Endothelial cell of umbilical vein (primary cell): ENCODE data around the gene CMIP. TPM values are rescaled to one million over a fixed set of nuclear protein-coding genes. Genes with fewer than 3 reads are reported as not detected.

Experiments used
- BruUV-seq: library from RNA; stranded (reverse); fragments of 400-500 nt; replicated peaks from 2 replicates; lab custom pipeline; 2021; lab: Mats Ljungman, UMichigan
- CTCF ChIA-PET: fragments of 300-600, 350-600 bp; sonication (Branson Sonifier 250); formaldehyde crosslinking; loops from one replicate; lab custom pipeline; 2021; ENCODE audit warnings: antibody characterized with exemption, inconsistent platforms; lab: Charles Lee
- POLR2A ChIA-PET: fragments of 300-600, 350-600 bp; sonication (Branson Sonifier 250); formaldehyde crosslinking; loops from one replicate; lab custom pipeline; 2021; ENCODE audit warnings: antibody characterized with exemption, inconsistent platforms; lab: Charles Lee
- DNase-seq: peaks from one replicate; pipeline ENCODE4 v3.0.0-alpha.2; 2011; ENCODE audit warnings: low read depth, low spot score
- FAIRE-seq: peaks from 2 replicates; lab custom pipeline; 2011; peaks lifted over from hg19 to GRCh38; lab: Jason Lieb, UNC
- H2AFZ ChIP-seq: 2 replicates; pipeline ENCODE4 v1.6.0; 2012; ENCODE audit warnings: low read depth, low read length, control low read depth, inconsistent platforms
- H3K27ac ChIP-seq: 2 replicates; pipeline ENCODE4 v1.5.1; 2011; ENCODE audit warnings: low read depth, mild to moderate bottlenecking, control low read depth, low read length, moderate library complexity; ENCODE audit not compliant: insufficient read depth
- H3K27me3 ChIP-seq, 2 experiments: 2 replicates each; pipeline versions ENCODE4 v1.6.0 to v1.6.1; 2011; ENCODE audit warnings: low read length in 2 of 2, mixed read lengths in 1 of 2; ENCODE audit not compliant: control insufficient read depth in 2 of 2, insufficient read depth in 2 of 2
- H3K36me3 ChIP-seq, 2 experiments: 2 replicates in 1 of 2; 3 replicates in 1 of 2; pipeline ENCODE4 v1.5.1; 2011; ENCODE audit warnings: low read length in 2 of 2, mild to moderate bottlenecking in 1 of 2, moderate library complexity in 1 of 2; ENCODE audit not compliant: control insufficient read depth in 2 of 2, insufficient read depth in 2 of 2; ENCODE audit errors: extremely low read depth in 1 of 2
- H3K4me1 ChIP-seq: 3 replicates; pipeline ENCODE4 v1.5.1; 2011; ENCODE audit warnings: mild to moderate bottlenecking, low read length; ENCODE audit not compliant: control insufficient read depth, insufficient read depth; ENCODE audit errors: extremely low read depth
- H3K4me2 ChIP-seq: 2 replicates; pipeline ENCODE4 v1.6.1; 2011; ENCODE audit warnings: low read length, control low read depth, mixed read lengths; ENCODE audit not compliant: insufficient read depth
- H3K4me3 ChIP-seq, 3 experiments: fragments of 200-600 bp in 1 of 3; sonication (generic), shearing (Covaris generic) in 1 of 3; replicated peaks in 1 of 3; 2 replicates each; pipeline ENCODE4 v1.5.1; 2011 to 2016; ENCODE audit warnings: control low read depth in 3 of 3, low read length in 3 of 3, mild to moderate bottlenecking in 2 of 3, inconsistent platforms in 1 of 3, low read depth in 1 of 3, moderate library complexity in 1 of 3; ENCODE audit not compliant: insufficient read depth in 1 of 3
- H3K79me2 ChIP-seq: 2 replicates; pipeline ENCODE4 v1.6.0; 2012; ENCODE audit warnings: low read length, inconsistent platforms; ENCODE audit not compliant: control insufficient read depth, insufficient read depth
- H3K9ac ChIP-seq: replicated peaks from 2 replicates; pipeline ENCODE3; 2011; ENCODE audit warnings: low read length, control low read depth; ENCODE audit not compliant: insufficient read depth; ENCODE audit errors: extremely low read depth
- H3K9me1 ChIP-seq: replicated peaks from 3 replicates; pipeline ENCODE4 v1.6.0; 2011; ENCODE audit warnings: mild to moderate bottlenecking, low read length; ENCODE audit not compliant: control insufficient read depth, insufficient read depth; ENCODE audit errors: extremely low read depth
- H3K9me3 ChIP-seq: replicated peaks from 2 replicates; pipeline ENCODE4 v1.5.1; 2012; ENCODE audit warnings: low read length, inconsistent platforms; ENCODE audit not compliant: control insufficient read depth, insufficient read depth
- H4K20me1 ChIP-seq: replicated peaks from 2 replicates; pipeline ENCODE3; 2011; ENCODE audit warnings: mild to moderate bottlenecking, low read length; ENCODE audit not compliant: control insufficient read depth, insufficient read depth; ENCODE audit errors: extremely low read depth
- CTCF ChIP-seq, 2 donors: IDR thresholded peaks; 1 replicate in 1 of 2; 2 replicates in 1 of 2; pipeline ENCODE4 v1.5.1; 2011; ENCODE audit warnings: low read length in 2 of 2, mild to moderate bottlenecking in 2 of 2, moderate library complexity in 2 of 2, control low read depth in 1 of 2, inconsistent platforms in 1 of 2, low read depth in 1 of 2; ENCODE audit not compliant: insufficient read depth in 1 of 2; ENCODE audit errors: extremely low read depth in 1 of 2
- EZH2 ChIP-seq: IDR thresholded peaks from 2 replicates; pipeline ENCODE4 v1.6.1; 2012; ENCODE audit warnings: borderline replicate concordance, low read depth, mild to moderate bottlenecking, moderate library complexity, low read length, inconsistent platforms; ENCODE audit not compliant: severe bottlenecking
- FOS ChIP-seq: IDR thresholded peaks from 2 replicates; pipeline ENCODE4 v1.6.1; 2011; ENCODE audit warnings: mild to moderate bottlenecking, low read length, moderate library complexity, borderline replicate concordance; ENCODE audit not compliant: insufficient read depth
- GATA2 ChIP-seq: IDR thresholded peaks from 2 replicates; pipeline ENCODE4 v1.7.0; 2011; ENCODE audit warnings: low read depth, mild to moderate bottlenecking, moderate library complexity, mixed read lengths, low read length; ENCODE audit not compliant: insufficient read length, insufficient read depth
- JUN ChIP-seq: IDR thresholded peaks from 2 replicates; pipeline ENCODE4 v1.6.1; 2011; ENCODE audit warnings: borderline replicate concordance, low read depth; ENCODE audit not compliant: insufficient read length, insufficient read depth
- MAX ChIP-seq: IDR thresholded peaks from 2 replicates; pipeline ENCODE4 v1.6.1; 2011; ENCODE audit not compliant: insufficient read depth, insufficient read length
- MYC ChIP-seq: IDR thresholded peaks from one replicate; pipeline ENCODE4 v1.6.1; 2011; ENCODE audit warnings: mild to moderate bottlenecking, low read depth, low read length
- POLR2A ChIP-seq: IDR thresholded peaks from 2 replicates; pipeline ENCODE4 v1.6.1; 2012; ENCODE audit warnings: low read depth, mild to moderate bottlenecking, control low read depth, low read length
- POLR2AphosphoS5 ChIP-seq: IDR thresholded peaks from 2 replicates; pipeline ENCODE4 v1.6.1; 2012; ENCODE audit warnings: low read depth, mild to moderate bottlenecking, control low read depth, low read length, moderate library complexity; ENCODE audit not compliant: insufficient read depth
- dilution Hi-C: fragments of 300-500 bp; cut with MboI; formaldehyde crosslinking; loops from one replicate; pipeline ENCODE4 v1.15.0; 2019; ENCODE audit warnings: low sequenced_read_pairs; ENCODE audit not compliant: extremely low pct_ligation_motif_present
- intact Hi-C: fragments of 100-400 bp; cut with micrococcal nuclease; formaldehyde crosslinking; loops from one replicate; pipeline ENCODE4 v1.10.0; 2022
- polyA plus RNA-seq, 4 experiments: library from polyadenylated mRNA; depleted of rRNA in 3 of 4; stranded (reverse) in 3 of 4; unstranded in 1 of 4; fragments of >200 nt; gene quantifications; 2 replicates each; pipeline versions ENCODE4 v1.2.1 to v1.2.3, GENCODE V29; 2011 to 2012; ENCODE audit warnings: missing spikeins in 1 of 4
- total RNA-seq: library from RNA; stranded (reverse); gene quantifications from 2 replicates; pipeline ENCODE4 v1.2.3, GENCODE V29; 2021

Gene CMIP
- total and polyA plus RNA-seq, 2 donors (not counting 3 experiments of a cell fraction or from before 2014, with no cell fraction given), result 29.0 to 101 TPM

GRCh38 chr16:81614654-81615359 is 170.2 kb downstream of the CMIP start:
- no TSS peak for BruUV-seq
- Histone ChIP-seq H2AFZ (no peak overlapping the region), H3K27me3 (no peaks in the 10 kb centered on the region), H3K36me3 (peaks cover 0 to 11% of the 10 kb centered on the region in 2 experiments), H3K9me3 (no peaks in the 10 kb centered on the region), H3K9me1 (no peaks in the 10 kb centered on the region), H3K4me1 (peaks cover 49% of the 10 kb centered on the region), H3K79me2 (peaks cover 9% of the 10 kb centered on the region), H3K4me3 (no peak overlapping the region), H3K4me2 (no peak overlapping the region), H3K9ac (no peak overlapping the region), H4K20me1 (no peaks in the 10 kb centered on the region), H3K27ac (no peak overlapping the region)
- DNase-seq (no peak), FAIRE-seq (no peak)
- intact Hi-C loops, result loop anchor here (5.0 kb wide), 2 partner anchors 63 to 123 kb away; no protein-coding TSS in a partner anchor
- TF ChIP-seq POLR2AphosphoS5, result no peak
- no peak for TF ChIP-seq EZH2
- no peak for TF ChIP-seq MYC
- no peak for TF ChIP-seq POLR2A
- TF ChIP-seq JUN, result no peak
- no peak for TF ChIP-seq MAX
- no peak for TF ChIP-seq FOS
- no peak for TF ChIP-seq GATA2
- no peak for TF ChIP-seq CTCF (IDR thresholded peaks at IDR 0.05; ENCODE audit: extremely low read depth in 1 of 2, insufficient read depth in 1 of 2, low read depth in 1 of 2, low read length in 2 of 2)
- dilution Hi-C loops, result no loop called here
- CTCF ChIA-PET, result no interaction called here
- POLR2A ChIA-PET, result no interaction called here
